Measurements from ENCODE around the gene AWAT2. TPM values are rescaled to one million over a fixed set of nuclear protein-coding genes. Genes with fewer than 3 reads are reported as not detected.
A peak's percentile ranks its signal among the peaks of the same experiment; 100 is the strongest.
"Not testable (repeated sequence)": the region's sequence is repeated elsewhere in the genome, so short reads cannot be mapped to it uniquely, and the experiment has no call there.

AWAT2 gene
- total and polyA plus RNA-seq, 12 donors, result not detected

DNA sequence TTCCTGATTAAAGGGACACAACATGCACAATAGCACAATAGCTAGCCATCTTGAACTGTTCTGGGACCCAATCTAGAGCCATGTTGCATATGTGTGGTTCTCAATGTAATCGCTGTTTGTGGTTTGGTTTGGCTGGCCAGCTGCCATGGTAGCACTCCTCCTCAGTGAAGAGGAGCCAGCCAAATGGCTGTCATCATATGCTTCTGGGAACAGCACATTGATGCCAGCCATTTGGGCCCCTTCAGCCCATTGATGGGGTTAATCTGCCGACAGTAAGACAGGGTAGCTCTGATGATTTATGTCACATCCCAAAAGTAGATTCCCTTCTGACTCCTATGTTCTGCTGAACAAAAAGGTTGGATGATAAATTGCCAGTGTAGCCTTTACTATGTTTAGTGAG lies 48.5 kb downstream of the AWAT2 start:
- peaks cover 0 to 8% (median 0%) of the 10 kb centered on the region in 9 donors for H3K4me1 ChIP-seq
- intact Hi-C loops (cut with DNase I), result loop anchor here in 1 of 10 donors (10.0 kb wide), 1 partner anchor 236 kb away; no protein-coding TSS in a partner anchor
- no peak for TF ChIP-seq CTCF (IDR thresholded peaks at IDR 0.05)
- H3K27me3 ChIP-seq, result peaks cover 0 to 26% (median 0%) of the 10 kb centered on the region in 7 donors
- 27 to 50% methylated on average over 2 of the region's 2 CpGs for WGBS, 2 donors
- H3K27ac ChIP-seq, result peak overlapping the region in 8 of 10 donors; percentile 52 to 71 (median 58)
- ATAC-seq (peak; percentile 46 to 92 (median 90)), DNase-seq (peak; percentile 33 to 45)
- H3K4me3 ChIP-seq, result no peak overlapping the region
- no peaks in the 10 kb centered on the region for H3K36me3 ChIP-seq
- H3K9me3 ChIP-seq, result peaks cover 0 to under 1% (median 0%) of the 10 kb centered on the region in 11 donors

GRCh38 chrX:69998299-69998698 lies 51.4 kb downstream of the AWAT2 start:
- H3K27ac ChIP-seq; H3K9me3 ChIP-seq; DNase-seq; H3K36me3 ChIP-seq; H3K4me3 ChIP-seq; intact Hi-C loops (cut with DNase I); ATAC-seq: not testable (repeated sequence)
- Histone ChIP-seq H3K27me3 (peaks cover 0 to 18% (median 0%) of the 10 kb centered on the region in 7 donors), H3K4me1 (peaks cover 0 to 23% (median 0%) of the 10 kb centered on the region in 9 donors)

- Histone ChIP-seq H3K27ac (no peak overlapping the region), H3K27me3 (peaks cover 0 to 10% (median 0%) of the 10 kb centered on the region in 7 donors), H3K36me3 (no peaks in the 10 kb centered on the region), H3K4me1 (peaks cover 0 to 17% (median 0%) of the 10 kb centered on the region in 9 donors), H3K9me3 (no peaks in the 10 kb centered on the region), H3K4me3 (no peak overlapping the region)
- ATAC-seq (peak in 4 of 8 donors; percentile 9 to 18 (median 14)), DNase-seq (no peak)
- TF ChIP-seq CTCF (IDR thresholded peaks at IDR 0.05), result no peak
- intact Hi-C loops (cut with DNase I), result no loop called here
These were observed 53.6 kb downstream of the AWAT2 start for GRCh38 chrX:69996113-69996468.

DNA sequence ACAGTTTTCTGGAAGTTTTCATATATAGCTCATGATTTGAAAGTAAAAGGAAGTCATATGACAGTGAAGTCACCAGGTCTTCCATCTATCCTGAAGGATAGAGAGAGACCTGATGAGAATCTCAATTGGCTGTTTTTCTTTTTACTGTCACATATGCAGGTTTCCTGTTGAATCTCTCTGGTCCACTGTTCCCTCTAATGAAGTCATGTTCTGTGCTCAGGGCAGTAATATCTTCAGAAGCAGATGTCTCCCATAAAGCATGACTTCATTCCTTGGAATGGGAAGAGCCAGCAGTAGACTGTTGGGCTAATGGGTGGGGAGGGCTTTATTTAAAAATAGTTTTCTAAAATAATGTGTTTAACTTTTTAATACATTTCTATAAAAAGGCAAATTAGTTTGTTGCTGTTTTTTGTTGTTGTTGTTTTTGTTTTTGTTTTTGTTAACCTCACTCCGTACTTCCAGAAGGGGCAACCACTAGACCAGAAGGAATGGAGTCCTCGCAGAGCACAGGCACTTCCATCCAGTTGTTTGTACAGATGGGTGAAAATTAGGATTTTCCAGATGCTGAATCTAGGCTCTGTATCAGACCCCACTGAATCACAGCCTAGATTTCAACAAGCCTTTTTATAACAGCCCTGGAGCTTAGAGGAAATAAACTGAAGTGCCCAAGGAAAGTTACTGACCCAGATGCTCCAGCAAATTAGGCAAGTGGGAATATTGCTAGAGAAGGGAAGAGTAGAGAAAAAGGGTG lies 54.2 kb downstream of the AWAT2 start:
- H3K9me3 ChIP-seq, result no peaks in the 10 kb centered on the region
- no peak overlapping the region for H3K4me3 ChIP-seq
- no peak for DNase-seq
- TF ChIP-seq CTCF (IDR thresholded peaks at IDR 0.05), result no peak
- 82 to 93% methylated on average over 2 of the region's 2 CpGs for WGBS, 2 donors
- intact Hi-C loops (cut with DNase I), result no loop called here
- peak in 6 of 8 donors; percentile 48 to 82 (median 68) for ATAC-seq
- peaks cover 0 to 9% (median 0%) of the 10 kb centered on the region in 7 donors for H3K27me3 ChIP-seq
- no peaks in the 10 kb centered on the region for H3K36me3 ChIP-seq
- H3K4me1 ChIP-seq, result peaks cover 0 to 17% (median 0%) of the 10 kb centered on the region in 9 donors
- H3K27ac ChIP-seq, result peak overlapping the region in 2 of 10 donors; percentile 9 to 12

DNA sequence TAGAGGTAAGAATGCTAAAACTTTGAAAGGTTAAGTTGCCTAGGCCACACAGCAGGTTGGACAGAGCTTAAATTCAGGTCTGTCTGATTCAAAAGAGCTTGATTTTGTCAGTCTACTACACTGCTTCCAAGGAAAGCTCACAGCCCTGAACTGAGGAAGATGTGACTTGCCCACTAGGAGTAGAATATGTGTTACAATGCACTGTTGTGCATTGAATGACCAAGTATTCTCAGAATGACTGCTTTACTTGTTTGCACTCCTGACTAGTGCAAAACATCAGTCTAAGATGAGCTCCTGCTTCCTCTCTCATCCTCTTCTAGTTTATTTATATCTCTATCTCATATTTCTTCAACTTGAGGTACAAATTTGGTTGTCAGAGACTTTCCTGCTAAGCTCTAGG lies 56.2 kb downstream of the AWAT2 start:
- Histone ChIP-seq H3K4me1 (peaks cover 0 to 17% (median 0%) of the 10 kb centered on the region in 9 donors), H3K4me3 (no peak overlapping the region), H3K9me3 (no peaks in the 10 kb centered on the region), H3K27ac (no peak overlapping the region), H3K36me3 (no peaks in the 10 kb centered on the region), H3K27me3 (peaks cover 0 to 9% (median 0%) of the 10 kb centered on the region in 7 donors)
- TF ChIP-seq CTCF (IDR thresholded peaks at IDR 0.05), result no peak
- intact Hi-C loops (cut with DNase I), result no loop called here
- DNase-seq (no peak), ATAC-seq (no peak)
